ENCODE measurements around the gene GDPD3. TPM values are rescaled to one million over a fixed set of nuclear protein-coding genes. Genes with fewer than 3 reads are reported as not detected.

The GDPD3 gene
- total and polyA plus RNA-seq, 2 of the 13 experiments (the other 11 are each of a cell fraction or from before 2014, with no cell fraction given): 18.7 to 20.6 TPM

DNA sequence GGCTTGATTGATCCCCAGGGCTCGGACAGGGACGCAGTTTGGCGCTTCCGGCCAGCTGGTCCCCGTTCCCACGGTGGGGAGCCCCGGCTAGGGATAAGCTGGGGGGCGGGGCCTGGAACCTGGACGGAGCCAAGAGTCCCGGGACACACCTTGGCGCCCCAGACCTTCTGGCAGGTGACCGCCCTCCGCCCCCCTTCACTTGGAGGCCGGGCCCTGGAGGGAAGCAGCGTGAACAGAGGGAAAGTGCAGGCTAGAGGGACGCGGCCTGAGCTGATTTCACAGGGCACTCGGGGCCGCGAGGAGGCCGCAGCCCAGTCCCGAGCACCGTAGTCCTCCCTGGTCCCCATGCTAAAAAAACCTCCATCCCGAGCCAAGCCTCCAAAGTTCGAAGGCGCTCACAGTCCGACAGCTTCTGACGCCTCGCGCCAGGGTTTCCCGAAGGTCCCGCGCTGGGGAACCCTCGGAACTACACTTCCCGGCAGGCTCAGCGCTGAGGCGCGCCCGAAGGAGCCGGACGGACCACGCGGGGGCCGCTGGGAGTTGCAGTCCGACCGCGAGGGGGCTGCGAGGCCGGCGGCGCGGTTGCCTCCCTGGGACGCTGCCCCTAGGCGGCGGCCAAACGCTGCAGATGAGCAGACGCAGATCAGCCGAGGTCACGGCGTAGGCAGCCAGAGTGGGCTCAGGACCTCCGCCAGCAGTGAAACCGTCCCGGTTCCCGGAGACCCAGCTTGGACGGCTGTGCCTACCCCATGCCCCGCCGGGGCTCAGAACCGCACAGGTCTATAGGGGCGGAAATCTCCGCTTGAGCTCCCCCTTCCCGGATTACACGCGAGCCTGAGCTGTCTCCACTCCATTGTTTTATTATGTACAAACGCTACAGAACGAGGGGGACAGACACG lies 21.6 kb downstream of the GDPD3 start, which contains the start of gene TBX6 (continued):
- TF ChIP-seq, protein P1, sequence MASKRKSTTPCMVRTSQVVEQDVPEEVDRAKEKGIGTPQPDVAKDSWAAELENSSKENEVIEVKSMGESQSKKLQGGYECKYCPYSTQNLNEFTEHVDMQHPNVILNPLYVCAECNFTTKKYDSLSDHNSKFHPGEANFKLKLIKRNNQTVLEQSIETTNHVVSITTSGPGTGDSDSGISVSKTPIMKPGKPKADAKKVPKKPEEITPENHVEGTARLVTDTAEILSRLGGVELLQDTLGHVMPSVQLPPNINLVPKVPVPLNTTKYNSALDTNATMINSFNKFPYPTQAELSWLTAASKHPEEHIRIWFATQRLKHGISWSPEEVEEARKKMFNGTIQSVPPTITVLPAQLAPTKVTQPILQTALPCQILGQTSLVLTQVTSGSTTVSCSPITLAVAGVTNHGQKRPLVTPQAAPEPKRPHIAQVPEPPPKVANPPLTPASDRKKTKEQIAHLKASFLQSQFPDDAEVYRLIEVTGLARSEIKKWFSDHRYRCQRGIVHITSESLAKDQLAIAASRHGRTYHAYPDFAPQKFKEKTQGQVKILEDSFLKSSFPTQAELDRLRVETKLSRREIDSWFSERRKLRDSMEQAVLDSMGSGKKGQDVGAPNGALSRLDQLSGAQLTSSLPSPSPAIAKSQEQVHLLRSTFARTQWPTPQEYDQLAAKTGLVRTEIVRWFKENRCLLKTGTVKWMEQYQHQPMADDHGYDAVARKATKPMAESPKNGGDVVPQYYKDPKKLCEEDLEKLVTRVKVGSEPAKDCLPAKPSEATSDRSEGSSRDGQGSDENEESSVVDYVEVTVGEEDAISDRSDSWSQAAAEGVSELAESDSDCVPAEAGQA (IDR thresholded peaks at IDR 0.05; ENCODE audit: low read depth): 0 out of 2 replicates have a peak, but pooled peaks have one; percentile 42
- TF ChIP-seq, protein P1 (CRISPR knock-in tag; IDR thresholded peaks at IDR 0.05; ENCODE audit: borderline replicate concordance): 0 out of 2 replicates have a peak, but pooled peaks have one; percentile 36
- peak; percentile 92 for TF ChIP-seq ZC3H13 (CRISPR knock-in tag; IDR thresholded peaks at IDR 0.05)
- peak; percentile 58 for TF ChIP-seq GABPA (IDR thresholded peaks at IDR 0.05; ENCODE audit: low read depth, low read length)
- peak; percentile 79 for TF ChIP-seq GABPA (CRISPR knock-in tag; IDR thresholded peaks at IDR 0.05; ENCODE audit: low read depth)
- TF ChIP-seq, protein P2, sequence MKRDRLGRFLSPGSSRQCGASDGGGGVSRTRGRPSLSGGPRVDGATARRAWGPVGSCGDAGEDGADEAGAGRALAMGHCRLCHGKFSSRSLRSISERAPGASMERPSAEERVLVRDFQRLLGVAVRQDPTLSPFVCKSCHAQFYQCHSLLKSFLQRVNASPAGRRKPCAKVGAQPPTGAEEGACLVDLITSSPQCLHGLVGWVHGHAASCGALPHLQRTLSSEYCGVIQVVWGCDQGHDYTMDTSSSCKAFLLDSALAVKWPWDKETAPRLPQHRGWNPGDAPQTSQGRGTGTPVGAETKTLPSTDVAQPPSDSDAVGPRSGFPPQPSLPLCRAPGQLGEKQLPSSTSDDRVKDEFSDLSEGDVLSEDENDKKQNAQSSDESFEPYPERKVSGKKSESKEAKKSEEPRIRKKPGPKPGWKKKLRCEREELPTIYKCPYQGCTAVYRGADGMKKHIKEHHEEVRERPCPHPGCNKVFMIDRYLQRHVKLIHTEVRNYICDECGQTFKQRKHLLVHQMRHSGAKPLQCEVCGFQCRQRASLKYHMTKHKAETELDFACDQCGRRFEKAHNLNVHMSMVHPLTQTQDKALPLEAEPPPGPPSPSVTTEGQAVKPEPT (CRISPR knock-in tag; IDR thresholded peaks at IDR 0.05; ENCODE audit: low read depth): no peak
- TF ChIP-seq, protein P3, sequence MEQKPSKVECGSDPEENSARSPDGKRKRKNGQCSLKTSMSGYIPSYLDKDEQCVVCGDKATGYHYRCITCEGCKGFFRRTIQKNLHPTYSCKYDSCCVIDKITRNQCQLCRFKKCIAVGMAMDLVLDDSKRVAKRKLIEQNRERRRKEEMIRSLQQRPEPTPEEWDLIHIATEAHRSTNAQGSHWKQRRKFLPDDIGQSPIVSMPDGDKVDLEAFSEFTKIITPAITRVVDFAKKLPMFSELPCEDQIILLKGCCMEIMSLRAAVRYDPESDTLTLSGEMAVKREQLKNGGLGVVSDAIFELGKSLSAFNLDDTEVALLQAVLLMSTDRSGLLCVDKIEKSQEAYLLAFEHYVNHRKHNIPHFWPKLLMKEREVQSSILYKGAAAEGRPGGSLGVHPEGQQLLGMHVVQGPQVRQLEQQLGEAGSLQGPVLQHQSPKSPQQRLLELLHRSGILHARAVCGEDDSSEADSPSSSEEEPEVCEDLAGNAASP (CRISPR knock-in tag; IDR thresholded peaks at IDR 0.05; ENCODE audit: borderline replicate concordance): peak; percentile 99
- no peak for TF ChIP-seq ATF1 (CRISPR knock-in tag; IDR thresholded peaks at IDR 0.05)
- TF ChIP-seq DMAP1 (CRISPR knock-in tag; IDR thresholded peaks at IDR 0.05): peak; percentile 41; the same call in 1 of the 2 replicates
- TF ChIP-seq ZNF20 (CRISPR knock-in tag; IDR thresholded peaks at IDR 0.05): no peak
- TF ChIP-seq CCAR2 (optimal IDR thresholded peaks at IDR 0.05; ENCODE audit: low read depth, low read length): no peak
- TF ChIP-seq, protein P4, sequence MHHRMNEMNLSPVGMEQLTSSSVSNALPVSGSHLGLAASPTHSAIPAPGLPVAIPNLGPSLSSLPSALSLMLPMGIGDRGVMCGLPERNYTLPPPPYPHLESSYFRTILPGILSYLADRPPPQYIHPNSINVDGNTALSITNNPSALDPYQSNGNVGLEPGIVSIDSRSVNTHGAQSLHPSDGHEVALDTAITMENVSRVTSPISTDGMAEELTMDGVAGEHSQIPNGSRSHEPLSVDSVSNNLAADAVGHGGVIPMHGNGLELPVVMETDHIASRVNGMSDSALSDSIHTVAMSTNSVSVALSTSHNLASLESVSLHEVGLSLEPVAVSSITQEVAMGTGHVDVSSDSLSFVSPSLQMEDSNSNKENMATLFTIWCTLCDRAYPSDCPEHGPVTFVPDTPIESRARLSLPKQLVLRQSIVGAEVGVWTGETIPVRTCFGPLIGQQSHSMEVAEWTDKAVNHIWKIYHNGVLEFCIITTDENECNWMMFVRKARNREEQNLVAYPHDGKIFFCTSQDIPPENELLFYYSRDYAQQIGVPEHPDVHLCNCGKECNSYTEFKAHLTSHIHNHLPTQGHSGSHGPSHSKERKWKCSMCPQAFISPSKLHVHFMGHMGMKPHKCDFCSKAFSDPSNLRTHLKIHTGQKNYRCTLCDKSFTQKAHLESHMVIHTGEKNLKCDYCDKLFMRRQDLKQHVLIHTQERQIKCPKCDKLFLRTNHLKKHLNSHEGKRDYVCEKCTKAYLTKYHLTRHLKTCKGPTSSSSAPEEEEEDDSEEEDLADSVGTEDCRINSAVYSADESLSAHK (CRISPR knock-in tag; IDR thresholded peaks at IDR 0.05; ENCODE audit: borderline replicate concordance): 0 out of 2 replicates have a peak, but pooled peaks have one; percentile 57

Data from HepG2 (cell line).